Measurements from ENCODE around the gene ARX. TPM values are rescaled to one million over a fixed set of nuclear protein-coding genes. Genes with fewer than 3 reads are reported as not detected.

ARX gene
- total RNA-seq, 1 donor from 2014 or later: not detected

DNA sequence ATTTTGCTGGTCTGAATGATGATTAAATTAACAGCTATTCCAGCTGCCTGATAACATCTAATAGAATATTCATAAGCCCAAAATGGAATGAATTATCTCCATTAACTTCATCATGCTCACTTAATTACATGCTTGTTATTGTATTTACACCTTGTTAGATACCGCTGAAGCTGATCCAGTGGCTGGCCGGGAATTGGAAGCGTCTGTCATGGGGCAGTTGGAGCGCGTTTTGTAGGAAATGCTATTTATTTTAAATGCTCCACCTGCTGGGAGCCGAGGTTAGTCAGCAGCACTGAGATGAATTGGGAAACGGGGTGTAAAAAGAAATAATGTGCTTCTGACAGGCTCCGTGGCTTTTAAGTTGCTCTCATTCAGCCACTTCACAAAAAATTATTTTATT, 25.2 kb downstream of the ARX start:
- H3K27me3 ChIP-seq: no peaks in the 10 kb centered on the region
- H3K4me3 ChIP-seq: no peak overlapping the region
- no peaks in the 10 kb centered on the region for H3K36me3 ChIP-seq
- no peak for DNase-seq (ENCODE audit: low spot score in 2 of 2)
- no peak overlapping the region for H3K27ac ChIP-seq
- H3K9me3 ChIP-seq: no peaks in the 10 kb centered on the region
- H3K4me1 ChIP-seq: no peaks in the 10 kb centered on the region
- intact Hi-C loops (cut with DNase I): no loop called here
- no peak for TF ChIP-seq CTCF (IDR thresholded peaks at IDR 0.05)

DNA sequence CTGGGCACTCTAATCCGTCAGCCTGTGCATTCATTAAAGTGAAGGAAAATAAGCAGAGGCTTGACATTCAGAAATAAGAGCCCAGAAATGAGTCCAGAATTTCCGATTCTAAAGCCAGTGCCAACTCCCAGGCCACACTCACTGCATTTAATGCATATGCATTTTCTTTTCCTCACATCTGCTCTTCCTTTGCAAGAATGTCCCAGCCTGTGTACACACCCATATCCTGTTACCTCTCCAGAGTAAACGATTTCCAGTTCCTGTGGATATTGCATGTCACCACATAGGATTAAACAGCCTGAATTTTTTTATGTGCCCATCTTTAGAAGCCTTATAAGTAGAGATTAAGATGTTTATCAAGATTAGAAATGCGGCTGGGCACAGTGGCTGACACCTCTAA, 27.5 kb downstream of the ARX start:
- DNase-seq (ENCODE audit: low spot score in 2 of 2): no peak
- H3K36me3 ChIP-seq: no peaks in the 10 kb centered on the region
- TF ChIP-seq CTCF (IDR thresholded peaks at IDR 0.05): no peak
- intact Hi-C loops (cut with DNase I): no loop called here
- no peaks in the 10 kb centered on the region for H3K9me3 ChIP-seq
- H3K27ac ChIP-seq: no peak overlapping the region
- no peaks in the 10 kb centered on the region for H3K27me3 ChIP-seq
- H3K4me3 ChIP-seq: no peak overlapping the region
- no peaks in the 10 kb centered on the region for H3K4me1 ChIP-seq

DNA sequence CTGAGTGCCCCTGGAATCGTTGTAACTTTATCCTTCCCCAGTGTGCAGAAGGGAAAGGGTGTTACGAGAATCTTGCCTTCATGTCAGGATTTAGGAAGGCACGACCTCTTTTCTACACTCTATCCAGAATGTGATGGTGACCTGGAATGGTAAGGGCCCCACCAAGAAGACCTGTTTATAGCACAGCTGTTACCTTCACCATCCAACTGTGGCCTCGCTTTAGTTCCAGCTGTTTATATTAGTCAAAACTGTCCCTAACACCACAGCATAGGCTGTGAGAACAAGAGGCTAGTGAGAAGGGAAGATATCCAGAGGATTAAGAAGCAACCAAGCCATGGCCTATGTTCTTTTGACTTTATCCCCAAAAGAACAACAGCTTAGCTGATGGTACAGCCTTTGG, 28.0 kb downstream of the ARX start:
- Histone ChIP-seq H3K27me3 (no peaks in the 10 kb centered on the region), H3K4me3 (no peak overlapping the region), H3K36me3 (no peaks in the 10 kb centered on the region), H3K9me3 (no peaks in the 10 kb centered on the region), H3K4me1 (no peaks in the 10 kb centered on the region), H3K27ac (no peak overlapping the region)
- DNase-seq (ENCODE audit: low spot score in 2 of 2): no peak
- no peak for TF ChIP-seq CTCF (IDR thresholded peaks at IDR 0.05)
- intact Hi-C loops (cut with DNase I): no loop called here

- Histone ChIP-seq H3K4me1 (no peaks in the 10 kb centered on the region), H3K9me3 (no peaks in the 10 kb centered on the region), H3K27me3 (no peaks in the 10 kb centered on the region), H3K4me3 (no peak overlapping the region), H3K27ac (no peak overlapping the region), H3K36me3 (no peaks in the 10 kb centered on the region)
- TF ChIP-seq CTCF (IDR thresholded peaks at IDR 0.05): no peak
- no peak for DNase-seq (ENCODE audit: low spot score in 2 of 2)
- intact Hi-C loops (cut with DNase I): no loop called here
Observed at GRCh38 chrX:24985120-24985519, 30.6 kb downstream of the ARX start.

DNA sequence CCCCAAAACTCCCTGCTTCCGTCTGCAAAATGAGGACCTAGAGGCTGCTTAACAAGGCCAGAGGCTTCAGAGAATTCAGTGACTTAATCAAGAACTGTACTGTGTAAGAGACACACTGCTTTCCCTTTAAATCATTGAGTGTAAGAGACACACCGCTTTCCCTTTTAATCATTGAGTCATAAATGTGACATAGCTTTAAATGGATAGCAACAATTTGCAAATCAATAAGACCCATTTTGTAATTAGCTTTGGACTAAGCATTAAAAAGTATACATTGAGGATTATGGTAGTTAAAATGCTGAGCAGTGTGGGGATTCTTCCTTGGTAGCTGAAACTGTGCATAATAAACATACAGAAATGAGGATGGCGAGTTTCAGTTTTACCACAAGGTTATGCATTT, 31.8 kb downstream of the ARX start:
- H3K9me3 ChIP-seq: no peaks in the 10 kb centered on the region
- no peak for DNase-seq (ENCODE audit: low spot score in 2 of 2)
- H3K4me3 ChIP-seq: no peak overlapping the region
- no peak overlapping the region for H3K27ac ChIP-seq
- no peaks in the 10 kb centered on the region for H3K36me3 ChIP-seq
- H3K4me1 ChIP-seq: no peaks in the 10 kb centered on the region
- intact Hi-C loops (cut with DNase I): no loop called here
- no peak for TF ChIP-seq CTCF (IDR thresholded peaks at IDR 0.05)
- H3K27me3 ChIP-seq: no peaks in the 10 kb centered on the region

DNA sequence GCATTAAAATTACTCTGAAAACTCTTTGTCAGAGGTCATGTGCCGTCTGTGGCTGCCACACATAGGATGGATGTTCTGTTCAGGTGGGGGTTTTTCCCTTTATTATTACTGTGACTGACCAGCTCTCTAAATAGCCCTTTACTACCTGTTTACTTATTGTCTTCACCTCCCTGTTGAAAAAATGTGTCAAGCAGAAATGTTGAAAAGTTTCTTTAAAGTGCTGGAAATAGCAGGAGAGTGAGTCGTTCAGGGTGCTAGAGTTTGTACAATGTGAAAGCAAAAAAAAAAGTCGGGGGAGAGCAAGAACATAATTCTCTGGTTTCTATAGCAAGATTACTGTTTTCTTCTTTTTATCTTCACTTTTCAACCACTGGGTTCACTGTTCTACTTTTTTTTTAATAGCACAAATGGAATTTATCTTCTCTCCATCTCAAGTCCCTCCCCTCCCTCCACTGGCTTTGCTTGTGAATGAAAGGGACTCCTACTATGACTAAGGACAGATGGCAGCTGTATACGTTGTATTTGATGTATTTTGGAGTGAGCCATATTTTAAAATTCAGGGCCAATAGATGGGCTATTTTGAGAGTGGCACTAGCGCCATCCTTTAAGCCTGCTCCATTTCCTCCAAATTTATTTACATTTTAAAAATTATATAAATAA, 33.3 kb downstream of the ARX start:
- Histone ChIP-seq H3K4me3 (no peak overlapping the region), H3K9me3 (no peaks in the 10 kb centered on the region), H3K27me3 (no peaks in the 10 kb centered on the region), H3K27ac (no peak overlapping the region), H3K36me3 (no peaks in the 10 kb centered on the region), H3K4me1 (no peaks in the 10 kb centered on the region)
- TF ChIP-seq CTCF (IDR thresholded peaks at IDR 0.05): no peak
- no peak for DNase-seq (ENCODE audit: low spot score in 2 of 2)
- intact Hi-C loops (cut with DNase I): no loop called here

All from ascending aorta (tissue), 2 donors.